GM19023 (cell line): ENCODE data around the gene SPARCL1.

Source experiments
- ATAC-seq: cut with Tn5 transposase; IDR thresholded peaks from one replicate; pipeline ENCODE4 v1.9.1; 2021; ENCODE audit warnings: mild to moderate bottlenecking, moderate library complexity; ENCODE audit not compliant: unreplicated experiment

Gene SPARCL1

GRCh38 chr4:87541956-87542709 lies 13.0 kb upstream of the SPARCL1 start:
- no peak for ATAC-seq

GRCh38 chr4:87541521-87541920 lies 12.3 kb upstream of the SPARCL1 start:
- ATAC-seq = no peak

- ATAC-seq = no peak
Measured at GRCh38 chr4:87540146-87541058, 11.2 kb upstream of the SPARCL1 start.

GRCh38 chr4:87532907-87533306 lies 3.7 kb upstream of the SPARCL1 start:
- ATAC-seq = no peak

- no peak for ATAC-seq
Measured at GRCh38 chr4:87532109-87532508, 2.9 kb upstream of the SPARCL1 start.

- no peak for ATAC-seq
Measured at GRCh38 chr4:87531621-87532020, 2.4 kb upstream of the SPARCL1 start.

GRCh38 chr4:87530868-87531267 lies 1.7 kb upstream of the SPARCL1 start:
- no peak for ATAC-seq

- ATAC-seq = no peak
Measured at GRCh38 chr4:87530229-87530628, 1.1 kb upstream of the SPARCL1 start.

GRCh38 chr4:87527431-87528220 lies 1.6 kb downstream of the SPARCL1 start:
- no peak for ATAC-seq

- ATAC-seq = no peak
Measured at GRCh38 chr4:87525636-87526295, 3.4 kb downstream of the SPARCL1 start.

GRCh38 chr4:87524456-87524855 lies 4.7 kb downstream of the SPARCL1 start:
- no peak for ATAC-seq

- no peak for ATAC-seq
Measured at GRCh38 chr4:87523307-87523706, 5.9 kb downstream of the SPARCL1 start.

GRCh38 chr4:87521757-87522374 lies 7.3 kb downstream of the SPARCL1 start:
- no peak for ATAC-seq

GRCh38 chr4:87521319-87521718 lies 7.9 kb downstream of the SPARCL1 start:
- no peak for ATAC-seq

- ATAC-seq = no peak
Measured at GRCh38 chr4:87517621-87518020, 11.6 kb downstream of the SPARCL1 start.

GRCh38 chr4:87516683-87517082 lies 12.5 kb downstream of the SPARCL1 start:
- no peak for ATAC-seq

- ATAC-seq = no peak
Measured at GRCh38 chr4:87512400-87512799, 16.8 kb downstream of the SPARCL1 start.

- ATAC-seq = no peak
Measured at GRCh38 chr4:87511500-87511899, 17.7 kb downstream of the SPARCL1 start.

GRCh38 chr4:87510747-87511146 lies 18.4 kb downstream of the SPARCL1 start:
- no peak for ATAC-seq

GRCh38 chr4:87506974-87507701 lies 22.0 kb downstream of the SPARCL1 start:
- no peak for ATAC-seq
